ENCODE measurements around the gene ALX1. TPM values are rescaled to one million over a fixed set of nuclear protein-coding genes. Genes with fewer than 3 reads are reported as not detected.

Gene ALX1
- polyA plus RNA-seq, 3 donors = not detected

- Histone ChIP-seq H3K27ac (ENCODE audit: low read depth in 1 of 2, low read length in 2 of 2) (no peak overlapping the region), H3K9ac (ENCODE audit: insufficient read depth, low read length, poor library complexity, severe bottlenecking) (no peak overlapping the region), H3K27me3 (ENCODE audit: control insufficient read depth in 2 of 2, insufficient read depth in 2 of 2, low read length in 2 of 2) (peaks cover 71 to 99% of the 10 kb centered on the region in 2 donors), H3K79me2 (ENCODE audit: insufficient read depth, low read length) (no peaks in the 10 kb centered on the region), H3K9me3 (replicated peaks in 1 of 2; ENCODE audit: control insufficient read depth in 1 of 2, insufficient read depth in 1 of 2, low read length in 2 of 2) (peaks cover 0 to 33% of the 10 kb centered on the region in 2 donors), H2AFZ (ENCODE audit: insufficient read depth, low read depth, low read length, poor library complexity, severe bottlenecking) (no peak overlapping the region), H3K36me3 (replicated peaks in 1 of 2; ENCODE audit: control insufficient read depth in 1 of 2, insufficient read depth in 2 of 2, low read length in 2 of 2) (no peaks in the 10 kb centered on the region), H4K20me1 (ENCODE audit: insufficient read depth, low read length) (no peaks in the 10 kb centered on the region), H3K4me2 (replicated peaks; ENCODE audit: extremely low read depth, low read length, poor library complexity, severe bottlenecking) (no peak overlapping the region), H3K4me1 (ENCODE audit: control insufficient read depth in 1 of 2, insufficient read depth in 2 of 2, low read length in 2 of 2) (peaks cover 0 to 6% of the 10 kb centered on the region in 2 donors), H3K4me3 (replicated peaks in 1 of 3; ENCODE audit: low read depth in 2 of 3, low read length in 3 of 3) (no peak overlapping the region)
- peaks cover 0 to 3% of the 10 kb centered on the region in 2 donors for H3K36me3 Mint-ChIP-seq
- peaks cover 0 to 22% (median 11%) of the 10 kb centered on the region in 7 donors for H3K9me3 Mint-ChIP-seq
- peak overlapping the region in 1 of 2 donors; percentile 67 for H3K4me3 Mint-ChIP-seq
- peaks cover 83 to 92% (median 91%) of the 10 kb centered on the region in 3 donors for H3K27me3 Mint-ChIP-seq (ENCODE audit: low read depth in 3 of 3)
- H3K27ac Mint-ChIP-seq = no peak overlapping the region
- TF ChIP-seq, protein P1, sequence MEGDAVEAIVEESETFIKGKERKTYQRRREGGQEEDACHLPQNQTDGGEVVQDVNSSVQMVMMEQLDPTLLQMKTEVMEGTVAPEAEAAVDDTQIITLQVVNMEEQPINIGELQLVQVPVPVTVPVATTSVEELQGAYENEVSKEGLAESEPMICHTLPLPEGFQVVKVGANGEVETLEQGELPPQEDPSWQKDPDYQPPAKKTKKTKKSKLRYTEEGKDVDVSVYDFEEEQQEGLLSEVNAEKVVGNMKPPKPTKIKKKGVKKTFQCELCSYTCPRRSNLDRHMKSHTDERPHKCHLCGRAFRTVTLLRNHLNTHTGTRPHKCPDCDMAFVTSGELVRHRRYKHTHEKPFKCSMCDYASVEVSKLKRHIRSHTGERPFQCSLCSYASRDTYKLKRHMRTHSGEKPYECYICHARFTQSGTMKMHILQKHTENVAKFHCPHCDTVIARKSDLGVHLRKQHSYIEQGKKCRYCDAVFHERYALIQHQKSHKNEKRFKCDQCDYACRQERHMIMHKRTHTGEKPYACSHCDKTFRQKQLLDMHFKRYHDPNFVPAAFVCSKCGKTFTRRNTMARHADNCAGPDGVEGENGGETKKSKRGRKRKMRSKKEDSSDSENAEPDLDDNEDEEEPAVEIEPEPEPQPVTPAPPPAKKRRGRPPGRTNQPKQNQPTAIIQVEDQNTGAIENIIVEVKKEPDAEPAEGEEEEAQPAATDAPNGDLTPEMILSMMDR (IDR thresholded peaks at IDR 0.05) = no peak
- intact Hi-C loops (cut with micrococcal nuclease) = no loop called here
- WGBS (ENCODE audit: insufficient coverage) = 13% methylated on average over 30 of the region's 30 CpGs
- DNase-seq = no peak
- H3K4me1 Mint-ChIP-seq = peaks cover 12% of the 10 kb centered on the region
These were observed 2.0 kb upstream of the ALX1 start for GRCh38 chr12:85277900-85278597.

GRCh38 chr12:85278598-85279448, 1.2 kb upstream of the ALX1 start:
- no peak for DNase-seq
- Histone ChIP-seq H3K27ac (ENCODE audit: low read depth in 1 of 2, low read length in 2 of 2) (no peak overlapping the region), H3K4me2 (replicated peaks; ENCODE audit: extremely low read depth, low read length, poor library complexity, severe bottlenecking) (no peak overlapping the region), H4K20me1 (ENCODE audit: insufficient read depth, low read length) (no peaks in the 10 kb centered on the region), H3K9ac (ENCODE audit: insufficient read depth, low read length, poor library complexity, severe bottlenecking) (no peak overlapping the region), H3K4me3 (replicated peaks in 1 of 3; ENCODE audit: low read depth in 2 of 3, low read length in 3 of 3) (no peak overlapping the region), H3K27me3 (ENCODE audit: control insufficient read depth in 2 of 2, insufficient read depth in 2 of 2, low read length in 2 of 2) (peaks cover 69 to 99% of the 10 kb centered on the region in 2 donors), H3K9me3 (replicated peaks in 1 of 2; ENCODE audit: control insufficient read depth in 1 of 2, insufficient read depth in 1 of 2, low read length in 2 of 2) (peaks cover 0 to 25% of the 10 kb centered on the region in 2 donors), H3K4me1 (ENCODE audit: control insufficient read depth in 1 of 2, insufficient read depth in 2 of 2, low read length in 2 of 2) (peaks cover 0 to 6% of the 10 kb centered on the region in 2 donors), H3K36me3 (replicated peaks in 1 of 2; ENCODE audit: control insufficient read depth in 1 of 2, insufficient read depth in 2 of 2, low read length in 2 of 2) (no peaks in the 10 kb centered on the region), H3K79me2 (ENCODE audit: insufficient read depth, low read length) (no peaks in the 10 kb centered on the region), H2AFZ (ENCODE audit: insufficient read depth, low read depth, low read length, poor library complexity, severe bottlenecking) (no peak overlapping the region)
- intact Hi-C loops (cut with micrococcal nuclease) = no loop called here
- Mint-ChIP-seq H3K27me3 (ENCODE audit: low read depth in 3 of 3) (peaks cover 79 to 90% (median 89%) of the 10 kb centered on the region in 3 donors), H3K27ac (no peak overlapping the region), H3K9me3 (peaks cover 0 to 20% (median 9%) of the 10 kb centered on the region in 7 donors), H3K4me1 (peaks cover 9% of the 10 kb centered on the region), H3K4me3 (peak overlapping the region in 1 of 2 donors; percentile 70), H3K36me3 (peaks cover 0 to 3% of the 10 kb centered on the region in 2 donors)
- TF ChIP-seq, protein P1 (IDR thresholded peaks at IDR 0.05) = no peak
- 18% methylated on average over 34 of the region's 37 CpGs for WGBS (ENCODE audit: insufficient coverage)

All from CD14-positive monocyte (primary cell).